Left lung (tissue), 14 donors: ENCODE measurements around the gene SLC12A7. TPM values are rescaled to one million over a fixed set of nuclear protein-coding genes. Genes with fewer than 3 reads are reported as not detected.

Experiments
- ATAC-seq: fragments of 200-7000 bp; cut with Tn5 transposase; one replicate; pipeline ENCODE4 v1.9.1; 2020; ENCODE audit warnings: moderate library complexity
- DNase-seq, 4 donors: peaks; one replicate each; pipeline ENCODE4 v3.0.0-alpha.2; 2013 to 2020
- H3K27ac ChIP-seq, 2 donors: fragments of 200-600 bp; sonication (generic) in 1 of 2; one replicate each; pipeline versions ENCODE4 v1.5.0 to v1.8.0; 2020 to 2021
- H3K27me3 ChIP-seq, 2 donors: fragments of 200-600 bp; sonication (generic) in 1 of 2; one replicate each; pipeline versions ENCODE4 v1.5.0 to v1.8.0; 2020 to 2021
- H3K36me3 ChIP-seq, 2 donors: fragments of 200-600 bp; sonication (generic) in 1 of 2; one replicate each; pipeline versions ENCODE4 v1.5.0 to v1.8.0; 2020 to 2021
- H3K4me1 ChIP-seq, 2 donors: fragments of 200-600 bp; one replicate each; pipeline ENCODE4 v1.8.0; 2021
- H3K4me3 ChIP-seq, 2 donors: fragments of 200-600 bp; sonication (generic) in 1 of 2; one replicate each; pipeline versions ENCODE4 v1.5.0 to v1.8.0; 2020 to 2021; ENCODE audit warnings: mild to moderate bottlenecking in 1 of 2
- H3K9me3 ChIP-seq, 2 donors: fragments of 200-600 bp; sonication (generic) in 1 of 2; one replicate each; pipeline versions ENCODE4 v1.5.0 to v1.8.0; 2020 to 2021
- CTCF ChIP-seq, 2 donors: fragments of 200-600 bp; sonication (generic) in 1 of 2; IDR thresholded peaks; one replicate each; pipeline versions ENCODE4 v1.5.0 to v1.8.0; 2021; ENCODE audit warnings: antibody characterized with exemption in 2 of 2
- intact Hi-C, 2 donors: fragments of 100-400 bp; cut with DNase I; formaldehyde crosslinking; loops; one replicate each; pipeline versions ENCODE4 v1.11.2 to v1.14.2; 2022
- long read RNA-seq, 12 donors: library from polyadenylated mRNA in 2 of 12; unstranded in 2 of 12; transcript quantifications; one replicate each; pipeline ENCODE4 v2.0.0 and lab custom pipeline, GENCODE V29; 2019 to 2026
- polyA plus RNA-seq, 6 donors: library from polyadenylated mRNA; unstranded; fragments of 120-200 nt; gene quantifications; one replicate each; pipeline ENCODE4 v1.2.1, GENCODE V29; 2013; ENCODE audit not compliant: insufficient read length in 6 of 6
- total RNA-seq, 2 donors: library from RNA; stranded (reverse); fragmentation: NEBNext Ultra II Directional; extraction: Animal tissue kit (Norgen Biotek cat#: 25700); gene quantifications; one replicate each; pipeline ENCODE4 v1.2.1, GENCODE V29; 2021
- donor health status: DM: no; HTN: yes; CAD: no.
- donor health status: DM: no; HTN: no; CAD: no.

Gene SLC12A7
- total RNA-seq (10 to 100 TPM; 39.4 to 45.0 TPM), polyA plus RNA-seq (10 to 100 TPM; 28.1 to 40.3 (median 31.3) TPM)
- long read RNA-seq, donor 1, full-length matches to known transcripts: 2 of 2 reads
- long read RNA-seq, donor 1, partial matches to known transcripts: 0 of 2 reads
- long read RNA-seq, donor 1, other reads (novel, unspliced or antisense): 0 of 2 reads
- long read RNA-seq, donor 2, full-length matches to known transcripts: 1 of 23 reads
- long read RNA-seq, donor 2, partial matches to known transcripts: 22 of 23 reads
- long read RNA-seq, donor 2, other reads (novel, unspliced or antisense): 0 of 23 reads
- long read RNA-seq, donor 3: 0 reads
- long read RNA-seq, donor 4, partial matches to known transcripts: 6 of 9 reads
- long read RNA-seq, donor 4, other reads (novel, unspliced or antisense): 3 of 9 reads
- long read RNA-seq, donor 5, partial matches to known transcripts: 20 of 20 reads
- long read RNA-seq, donor 5, other reads (novel, unspliced or antisense): 0 of 20 reads
- long read RNA-seq, donor 6, full-length matches to known transcripts: 4 of 4 reads
- long read RNA-seq, donor 6, partial matches to known transcripts: 0 of 4 reads
- long read RNA-seq, donor 6, other reads (novel, unspliced or antisense): 0 of 4 reads
- long read RNA-seq, donor 7, full-length matches to known transcripts: 1 of 1 reads
- long read RNA-seq, donor 7, partial matches to known transcripts: 0 of 1 reads
- long read RNA-seq, donor 7, other reads (novel, unspliced or antisense): 0 of 1 reads
- long read RNA-seq, donor 8, full-length matches to known transcripts: 1 of 1 reads
- long read RNA-seq, donor 8, partial matches to known transcripts: 0 of 1 reads
- long read RNA-seq, donor 8, other reads (novel, unspliced or antisense): 0 of 1 reads
- long read RNA-seq, donor 9: 0 reads
- long read RNA-seq, donor 10, partial matches to known transcripts: 4 of 9 reads
- long read RNA-seq, donor 10, other reads (novel, unspliced or antisense): 5 of 9 reads
- long read RNA-seq, donor 11: 0 reads
- long read RNA-seq, donor 12, full-length matches to known transcripts: 2 of 2 reads
- long read RNA-seq, donor 12, partial matches to known transcripts: 0 of 2 reads
- long read RNA-seq, donor 12, other reads (novel, unspliced or antisense): 0 of 2 reads

GRCh38 chr5:1111727-1112289 is at the start of gene SLC12A7:
Gene SLC12A7 (minus strand): TSS chr5:1112063. CDS start chr5:1111991, 72 bp downstream.
- DNase-seq: peak in 2 of 4 donors; percentile 64 to 91
- intact Hi-C loops: no loop called here
- Histone ChIP-seq H3K4me3 (peak within 1 kb of the TSS; percentile 70 to 85), H3K36me3 (no peaks in the 10 kb centered on the region), H3K27me3 (peaks cover 0 to 52% of the 10 kb centered on the region in 2 donors), H3K4me1 (peaks cover 5 to 49% of the 10 kb centered on the region in 2 donors), H3K27ac (peak within 1 kb of the TSS; percentile 76 to 83), H3K9me3 (no peaks in the 10 kb centered on the region)
- no peak for TF ChIP-seq CTCF (IDR thresholded peaks at IDR 0.05)
- peak; percentile 78 for ATAC-seq

- no peak for TF ChIP-seq CTCF (IDR thresholded peaks at IDR 0.05)
- intact Hi-C loops: loop anchor here in 1 of 2 donors (10.0 kb wide), 1 partner anchor 494 kb away; no protein-coding TSS in a partner anchor
- Histone ChIP-seq H3K4me1 (peaks cover 0 to 3% of the 10 kb centered on the region in 2 donors), H3K9me3 (no peaks in the 10 kb centered on the region), H3K36me3 (no peaks in the 10 kb centered on the region), H3K27me3 (peaks cover 2 to 18% of the 10 kb centered on the region in 2 donors), H3K4me3 (no peak overlapping the region), H3K27ac (no peak overlapping the region)
- ATAC-seq: peak; percentile 37
- no peak for DNase-seq
These were observed 49.4 kb upstream of the SLC12A7 start for GRCh38 chr5:1161108-1161832.

- DNase-seq: no peak
- Histone ChIP-seq H3K27ac (no peak overlapping the region), H3K27me3 (peaks cover 13 to 32% of the 10 kb centered on the region in 2 donors), H3K9me3 (no peaks in the 10 kb centered on the region), H3K36me3 (no peaks in the 10 kb centered on the region), H3K4me1 (peaks cover 0 to 15% of the 10 kb centered on the region in 2 donors), H3K4me3 (no peak overlapping the region)
- no peak for TF ChIP-seq CTCF (IDR thresholded peaks at IDR 0.05)
- no peak for ATAC-seq
- intact Hi-C loops: loop anchor here in 1 of 2 donors (10.0 kb wide), 1 partner anchor 495 kb away; no protein-coding TSS in a partner anchor
These were observed 48.0 kb upstream of the SLC12A7 start for GRCh38 chr5:1159774-1160406.

- DNase-seq (no peak), ATAC-seq (no peak)
- H3K4me3 ChIP-seq: no peak overlapping the region
- no peak overlapping the region for H3K27ac ChIP-seq
- intact Hi-C loops: no loop called here
- peaks cover 0 to 17% of the 10 kb centered on the region in 2 donors for H3K4me1 ChIP-seq
- H3K27me3 ChIP-seq: peaks cover 18 to 37% of the 10 kb centered on the region in 2 donors
- H3K36me3 ChIP-seq: no peaks in the 10 kb centered on the region
- TF ChIP-seq CTCF (IDR thresholded peaks at IDR 0.05): no peak
- no peaks in the 10 kb centered on the region for H3K9me3 ChIP-seq
These were observed 47.4 kb upstream of the SLC12A7 start for GRCh38 chr5:1159341-1159675.
